IMR-90 (cell line): ENCODE measurements around the gene ABHD5. TPM values are rescaled to one million over a fixed set of nuclear protein-coding genes. Genes with fewer than 3 reads are reported as not detected.

ENCODE experiments used
- ATAC-seq: fragments of 200-7000 bp; cut with Tn5 transposase; 2 replicates; pipeline ENCODE4 v1.9.1; 2020; ENCODE audit warnings: low read depth, mild to moderate bottlenecking, moderate library complexity
- BruUV-seq: library from RNA; stranded (reverse); fragments of 400-500 nt; replicated peaks from 2 replicates; lab custom pipeline; 2021; lab: Mats Ljungman, UMichigan
- CTCF ChIA-PET: fragments of 300-600 bp; formaldehyde crosslinking; extraction: SDS; loops from one replicate; lab custom pipeline; 2021; ENCODE audit warnings: antibody characterized with exemption; lab: Yijun Ruan, JAX
- POLR2A ChIA-PET: fragments of 300-600 bp; sonication (Branson Sonifier 250); formaldehyde crosslinking; loops from one replicate; lab custom pipeline; 2022; ENCODE audit warnings: antibody characterized with exemption; ENCODE audit not compliant: unreplicated experiment; lab: Charles Lee
- DNase-seq: peaks from one replicate; pipeline ENCODE4 v3.0.0; 2013
- H2AFZ ChIP-seq: replicated peaks from 2 replicates; pipeline ENCODE3; 2013; ENCODE audit warnings: low read length, mild to moderate bottlenecking; ENCODE audit not compliant: poor library complexity
- H2AK5ac ChIP-seq: 2 replicates; pipeline ENCODE4 v1.6.1; 2013; ENCODE audit warnings: low read depth, low read length, inconsistent platforms
- H2AK9ac ChIP-seq: replicated peaks from 2 replicates; pipeline ENCODE3; 2013; ENCODE audit warnings: mild to moderate bottlenecking, low read depth, low read length, moderate library complexity; ENCODE audit not compliant: poor library complexity
- H2BK120ac ChIP-seq: 2 replicates; pipeline ENCODE4 v1.6.1; 2013; ENCODE audit warnings: low read depth, low read length, inconsistent platforms
- H2BK15ac ChIP-seq: 3 replicates; pipeline ENCODE4 v1.6.1; 2013; ENCODE audit warnings: low read depth, low read length, inconsistent platforms
- H2BK20ac ChIP-seq: 2 replicates; pipeline ENCODE4 v1.6.1; 2013; ENCODE audit warnings: low read depth, mild to moderate bottlenecking, inconsistent platforms, low read length, moderate library complexity
- H2BK5ac ChIP-seq: 2 replicates; pipeline ENCODE4 v1.6.1; 2013; ENCODE audit warnings: mild to moderate bottlenecking, low read depth, low read length, inconsistent platforms; ENCODE audit not compliant: poor library complexity, severe bottlenecking
- H3K14ac ChIP-seq: replicated peaks from 2 replicates; pipeline ENCODE4 v1.6.1; 2013; ENCODE audit warnings: low read depth, low read length, inconsistent platforms
- H3K18ac ChIP-seq: 2 replicates; pipeline ENCODE4 v1.6.1; 2013; ENCODE audit warnings: low read depth, low read length, control low read depth
- H3K23ac ChIP-seq: 2 replicates; pipeline ENCODE4 v1.6.1; 2013; ENCODE audit warnings: low read depth, low read length, inconsistent platforms
- H3K27ac ChIP-seq: 2 replicates; pipeline ENCODE4 v1.5.1; 2013; ENCODE audit warnings: mild to moderate bottlenecking, control low read depth, low read length; ENCODE audit not compliant: insufficient read depth
- H3K27me3 ChIP-seq: 2 replicates; pipeline ENCODE4 v1.6.1; 2013; ENCODE audit warnings: low read length; ENCODE audit not compliant: control insufficient read depth, insufficient read depth
- H3K36me3 ChIP-seq: 2 replicates; pipeline ENCODE4 v1.6.1; 2013; ENCODE audit warnings: low read length, mixed read lengths; ENCODE audit not compliant: control insufficient read depth, insufficient read depth
- H3K4ac ChIP-seq: 2 replicates; pipeline ENCODE4 v1.6.1; 2013; ENCODE audit warnings: low read depth, low read length, inconsistent platforms
- H3K4me1 ChIP-seq: 2 replicates; pipeline ENCODE4 v1.6.1; 2013; ENCODE audit warnings: low read length, mixed read lengths; ENCODE audit not compliant: control insufficient read depth, insufficient read depth
- H3K4me2 ChIP-seq: 2 replicates; pipeline ENCODE4 v1.6.1; 2013; ENCODE audit warnings: low read depth, mild to moderate bottlenecking, control low read depth, low read length, moderate library complexity
- H3K4me3 ChIP-seq: 2 replicates; pipeline ENCODE4 v1.5.1; 2013; ENCODE audit warnings: low read depth, mild to moderate bottlenecking, control low read depth, low read length, moderate library complexity; ENCODE audit not compliant: insufficient read depth
- H3K56ac ChIP-seq: 2 replicates; pipeline ENCODE4 v1.6.1; 2013; ENCODE audit warnings: low read length, inconsistent platforms; ENCODE audit not compliant: insufficient read depth; ENCODE audit errors: extremely low read depth
- H3K79me1 ChIP-seq, 2 experiments: 2 replicates each; pipeline ENCODE4 v1.6.1; 2013; ENCODE audit warnings: low read length in 2 of 2, inconsistent platforms in 1 of 2, low read depth in 1 of 2
- H3K9ac ChIP-seq: 2 replicates; pipeline ENCODE4 v1.6.1; 2013; ENCODE audit warnings: low read depth, low read length, control low read depth
- H3K9me1 ChIP-seq: 2 replicates; pipeline ENCODE4 v1.6.1; 2013; ENCODE audit warnings: low read length, inconsistent platforms; ENCODE audit not compliant: insufficient read depth
- H3K9me3 ChIP-seq: 2 replicates; pipeline ENCODE4 v1.6.1; 2013; ENCODE audit warnings: low read length; ENCODE audit not compliant: control insufficient read depth, insufficient read depth
- H4K20me1 ChIP-seq: 2 replicates; pipeline ENCODE4 v1.6.1; 2013; ENCODE audit warnings: low read length, inconsistent platforms; ENCODE audit not compliant: insufficient read depth
- H4K5ac ChIP-seq: 2 replicates; pipeline ENCODE4 v1.6.1; 2013; ENCODE audit warnings: mild to moderate bottlenecking, low read depth, low read length, control low read depth
- H4K8ac ChIP-seq, 2 experiments: 2 replicates each; pipeline ENCODE4 v1.6.1; 2013; ENCODE audit warnings: low read depth in 2 of 2, low read length in 2 of 2, control low read depth in 1 of 2, inconsistent platforms in 1 of 2
- H4K91ac ChIP-seq: 2 replicates; pipeline ENCODE4 v1.6.1; 2013; ENCODE audit warnings: low read depth, low read length, inconsistent platforms; ENCODE audit not compliant: insufficient read depth
- BHLHE40 ChIP-seq: fragments of 150-350 bp; IDR thresholded peaks from 2 replicates; pipeline ENCODE4 v1.6.1; 2016; ENCODE audit warnings: mild to moderate bottlenecking, low read depth, low read length
- CEBPB ChIP-seq: IDR thresholded peaks from 2 replicates; pipeline ENCODE4 v1.6.1; 2012; ENCODE audit warnings: low read depth, low read length, improper control_type of control experiment
- CTCF ChIP-seq: conservative IDR thresholded peaks from 2 replicates; pipeline ENCODE4 v1.5.1; 2012; ENCODE audit warnings: mild to moderate bottlenecking, low read depth, low read length, improper control_type of control experiment
- ELK1 ChIP-seq: fragments of 150-350 bp; IDR thresholded peaks from 2 replicates; pipeline ENCODE4 v1.6.1; 2016; ENCODE audit warnings: low read depth, mild to moderate bottlenecking, low read length, moderate library complexity, borderline replicate concordance
- FOS ChIP-seq: fragments of 150-350 bp; IDR thresholded peaks from 2 replicates; pipeline ENCODE4 v1.6.1; 2016; ENCODE audit warnings: low read depth, low read length
- MAFK ChIP-seq: IDR thresholded peaks from 2 replicates; pipeline ENCODE4 v1.6.1; 2012; ENCODE audit warnings: low read depth, low read length, improper control_type of control experiment
- POLR2A ChIP-seq: IDR thresholded peaks from 2 replicates; pipeline ENCODE4 v1.6.1; 2012; ENCODE audit warnings: mild to moderate bottlenecking, low read depth, low read length
- RAD21 ChIP-seq: IDR thresholded peaks from 2 replicates; pipeline ENCODE4 v1.6.1; 2012; ENCODE audit warnings: low read length, improper control_type of control experiment
- RCOR1 ChIP-seq: IDR thresholded peaks from 2 replicates; pipeline ENCODE4 v1.6.1; 2012; ENCODE audit warnings: mild to moderate bottlenecking, low read length, improper control_type of control experiment; ENCODE audit not compliant: insufficient replicate concordance
- RFX5 ChIP-seq: IDR thresholded peaks from 2 replicates; pipeline ENCODE4 v1.8.0; 2012; ENCODE audit warnings: low read depth, mild to moderate bottlenecking, low read length, moderate library complexity
- USF2 ChIP-seq: fragments of 150-350 bp; IDR thresholded peaks from 2 replicates; pipeline ENCODE4 v1.6.1; 2017; ENCODE audit warnings: mild to moderate bottlenecking, antibody characterized with exemption, low read length, low read depth
- WGBS, 2 experiments: methylation state at CpG; one replicate each; pipeline versions ENCODE4 v1.1.5 to v1.1.7; 2013; ENCODE audit warnings: missing lambda C conversion rate in 2 of 2; ENCODE audit not compliant: insufficient read length in 1 of 2; ENCODE audit errors: extremely low coverage in 2 of 2; 5-methylcytosine and 5-hydroxymethylcytosine counted together
- dilution Hi-C: fragments of 300-500 bp; cut with HindIII; formaldehyde crosslinking; loops from one replicate; pipeline ENCODE4 v1.14.3; 2018; ENCODE audit warnings: low sequenced_read_pairs; ENCODE audit not compliant: unreplicated experiment
- in situ Hi-C: fragments of 300-500 bp; cut with MboI; formaldehyde crosslinking; loops from 3 replicates; pipeline ENCODE4 v1.14.3; 2019; ENCODE audit warnings: low sequenced_read_pairs, inconsistent platforms, mixed read lengths
- intact Hi-C: fragments of 100-400 bp; cut with micrococcal nuclease; formaldehyde crosslinking; loops from 2 replicates; pipeline ENCODE4 v1.10.0; 2022
- polyA plus RNA-seq, 3 experiments: library from polyadenylated mRNA; depleted of rRNA; stranded (reverse); fragments of >200 nt; gene quantifications; 2 replicates each; pipeline ENCODE4 v1.2.3, GENCODE V29; 2012; ENCODE audit warnings: low replicate concordance in 1 of 3
- total RNA-seq: library from RNA; depleted of rRNA; stranded (reverse); fragments of >200 nt; gene quantifications from 2 replicates; pipeline ENCODE4 v1.2.3, GENCODE V29; 2012

The ABHD5 gene
- total and polyA plus RNA-seq, 2 of the 4 experiments (the other 2 are of a cell fraction), result 15.8 to 33.2 TPM

- no peak for TF ChIP-seq RFX5
- peak; percentile 27 for TF ChIP-seq RAD21
- TF ChIP-seq MAFK, result no peak
- no peak for TF ChIP-seq RCOR1
- peak; percentile 99 for TF ChIP-seq POLR2A
These were observed at the start of gene ABHD5 (continued) for GRCh38 chr3:43690400-43691119.

- peak overlapping the region; percentile 81 for H3K4ac ChIP-seq
- H2AFZ ChIP-seq, result peak overlapping the region; percentile 16
- H3K4me3 ChIP-seq, result no peak overlapping the region
- ChIA-PET CTCF (no interaction called here), POLR2A (no interaction called here)
- peaks cover 13% of the 10 kb centered on the region for H3K4me1 ChIP-seq
- BruUV-seq, result no TSS peak
- WGBS, 2 experiments, result no CpG with 5 or more reads among the region's 4 CpGs
- peak overlapping the region; percentile 83 for H3K18ac ChIP-seq
- peak overlapping the region; percentile 83; the same call in 1 of the 2 replicates for H3K27ac ChIP-seq
- H2BK15ac ChIP-seq, result peak overlapping the region; percentile 45; the same call in 1 of the 3 replicates
- peak overlapping the region; percentile 66 for H3K14ac ChIP-seq
- peak overlapping the region; percentile 85 for H2BK20ac ChIP-seq
- H3K23ac ChIP-seq, result peak overlapping the region; percentile 44; the same call in 1 of the 2 replicates
- no peaks in the 10 kb centered on the region for H3K9me3 ChIP-seq
- no peaks in the 10 kb centered on the region for H3K27me3 ChIP-seq
- peak overlapping the region; percentile 38 for H3K56ac ChIP-seq
- TF ChIP-seq CEBPB (peak; percentile 88), ELK1 (no peak), RAD21 (no peak), BHLHE40 (peak; percentile 12; the same call in 1 of the 2 replicates), FOS (no peak), CTCF (no peak), USF2 (no peak)
- no peaks in the 10 kb centered on the region for H4K20me1 ChIP-seq
- in situ Hi-C loops, result no loop called here
- peak overlapping the region; percentile 58; the same call in 1 of the 2 replicates for H3K4me2 ChIP-seq
- intact Hi-C loops, result no loop called here
- H2AK9ac ChIP-seq, result no peak overlapping the region
- peaks cover 10% of the 10 kb centered on the region for H3K9me1 ChIP-seq
- H2BK120ac ChIP-seq, result peak overlapping the region; percentile 78
- dilution Hi-C loops, result no loop called here
- H4K91ac ChIP-seq, result peak overlapping the region; percentile 75
- H4K8ac ChIP-seq, result peak overlapping the region; percentile 9 to 82; a peak in 3 of 4 replicates
- no peak overlapping the region; the same call in 1 of the 2 replicates for H3K9ac ChIP-seq
- no peaks in the 10 kb centered on the region for H3K36me3 ChIP-seq
- peak; percentile 73 for DNase-seq
- ATAC-seq, result peak; percentile 61
- no peaks in the 10 kb centered on the region for H3K79me1 ChIP-seq
- peak overlapping the region; percentile 89 for H2BK5ac ChIP-seq
- H4K5ac ChIP-seq, result peak overlapping the region; percentile 78
- peak overlapping the region; percentile 72 for H2AK5ac ChIP-seq
These were observed 49.2 kb upstream of the ABHD5 start for GRCh38 chr3:43641306-43642114.
